GM18861 (cell line): ENCODE results near the gene SLC24A3.

ENCODE experiments used
- ATAC-seq: cut with Tn5 transposase; IDR thresholded peaks from one replicate; pipeline ENCODE4 v1.9.1; 2021; ENCODE audit not compliant: unreplicated experiment

Gene SLC24A3

DNA sequence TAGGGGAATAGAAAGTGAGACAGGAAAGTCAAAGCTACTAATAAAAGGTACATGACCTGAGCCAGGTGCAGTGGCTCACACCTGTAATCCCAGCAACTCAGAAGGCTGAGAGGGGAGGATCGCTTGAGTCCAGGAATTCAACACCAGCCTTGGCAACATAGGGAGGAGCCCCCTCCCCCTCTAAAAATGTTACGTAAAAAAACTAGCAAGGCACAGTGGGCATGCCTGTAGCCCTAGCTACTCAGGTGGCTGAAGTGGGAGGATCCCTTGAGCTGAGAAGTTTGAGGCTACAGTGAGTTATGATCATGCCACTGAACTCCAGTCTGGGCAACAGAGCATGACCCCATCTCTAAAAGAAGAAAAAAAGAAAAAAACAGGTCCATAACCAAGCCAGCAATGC, 359.6 kb downstream of the SLC24A3 start:
- ATAC-seq = no peak

GRCh38 chr20:19577692-19578091, 365.2 kb downstream of the SLC24A3 start:
- ATAC-seq = no peak

GRCh38 chr20:19582782-19583181, 370.3 kb downstream of the SLC24A3 start:
- ATAC-seq = no peak

GRCh38 chr20:19583532-19584175, 371.2 kb downstream of the SLC24A3 start:
- ATAC-seq = no peak

GRCh38 chr20:19588241-19588640, 375.8 kb downstream of the SLC24A3 start:
- no peak for ATAC-seq

- no peak for ATAC-seq
These were observed 376.3 kb downstream of the SLC24A3 start for GRCh38 chr20:19588732-19589131.

GRCh38 chr20:19589787-19590362, 377.4 kb downstream of the SLC24A3 start:
- no peak for ATAC-seq

GRCh38 chr20:19590382-19590781, 377.9 kb downstream of the SLC24A3 start:
- ATAC-seq = no peak

DNA sequence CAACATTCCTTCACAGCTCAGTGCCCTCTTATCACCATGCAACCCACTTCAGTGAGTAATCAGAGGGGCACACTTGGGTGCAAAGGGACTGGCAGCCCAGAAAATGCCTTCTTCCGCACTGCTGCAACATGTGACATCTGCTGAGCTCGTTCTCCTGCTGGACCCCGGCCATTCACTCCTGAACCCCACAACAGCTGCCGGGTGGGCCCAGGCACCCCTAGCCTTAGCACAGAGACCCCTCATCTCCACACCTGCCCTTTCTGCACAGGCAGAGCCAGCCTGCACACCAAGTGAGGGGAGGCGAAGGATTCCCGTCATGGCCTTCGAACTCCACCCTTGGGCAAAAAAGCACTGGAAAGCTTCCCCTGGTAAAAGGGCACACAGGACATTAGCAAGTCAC, 381.3 kb downstream of the SLC24A3 start:
- ATAC-seq = no peak

- no peak for ATAC-seq
These were observed 382.5 kb downstream of the SLC24A3 start for GRCh38 chr20:19594896-19595295.

GRCh38 chr20:19598117-19598850, 385.8 kb downstream of the SLC24A3 start:
- ATAC-seq = no peak

DNA sequence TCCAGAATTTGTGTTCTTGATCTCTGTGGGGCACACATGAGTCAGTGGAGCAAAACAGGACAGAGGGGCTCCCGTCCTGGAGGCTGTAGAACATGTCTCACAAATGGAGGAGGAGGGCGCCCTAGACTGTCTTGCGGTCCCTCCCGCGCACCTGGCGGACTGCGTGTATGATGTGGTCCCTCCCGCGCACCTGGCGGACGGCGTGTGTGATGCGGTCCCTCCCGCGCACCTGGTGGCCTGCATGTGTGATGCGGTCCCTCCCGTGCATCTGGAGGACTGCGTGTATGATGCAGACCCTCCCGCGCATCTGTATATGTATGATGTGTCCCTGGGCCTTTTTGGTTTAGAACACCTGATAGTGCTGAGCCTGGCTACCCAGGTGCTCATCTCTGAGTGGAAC, 386.8 kb downstream of the SLC24A3 start:
- no peak for ATAC-seq

- ATAC-seq = no peak
These were observed 387.6 kb downstream of the SLC24A3 start for GRCh38 chr20:19600042-19600441.

DNA sequence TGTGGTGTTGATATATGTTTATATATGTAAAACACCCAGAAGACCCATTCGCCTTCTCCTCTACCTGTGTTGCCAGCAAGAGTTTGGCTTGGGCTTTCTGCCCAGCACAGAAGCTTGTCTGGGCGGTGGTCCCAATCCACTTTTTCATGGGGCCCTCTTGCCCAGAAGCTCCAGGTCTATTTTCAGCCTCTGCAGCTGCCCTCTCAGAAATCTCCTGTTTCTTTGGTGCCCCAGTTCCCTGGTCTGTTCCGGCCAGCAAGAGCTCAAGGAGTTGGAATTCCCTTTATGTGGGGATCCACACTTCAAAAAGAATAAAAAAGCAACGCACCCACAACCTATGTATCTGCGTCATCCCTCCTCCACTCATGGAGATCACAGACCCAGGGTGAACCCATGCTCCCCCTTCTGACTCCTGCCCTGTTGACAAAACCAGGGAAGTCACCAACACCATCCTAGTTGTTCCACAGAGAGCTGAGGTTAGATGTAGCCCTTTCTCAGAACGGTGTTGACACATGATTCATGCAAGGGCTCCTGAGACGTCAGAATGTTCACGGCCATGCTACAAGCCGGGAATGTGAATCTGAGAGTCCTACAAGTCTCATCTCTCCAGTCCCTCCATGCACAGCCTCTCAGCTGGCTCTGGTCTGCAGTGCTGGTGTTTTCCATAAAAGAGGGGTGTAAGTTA, 388.8 kb downstream of the SLC24A3 start:
- ATAC-seq = no peak

GRCh38 chr20:19602675-19603375, 390.4 kb downstream of the SLC24A3 start:
- ATAC-seq = no peak

DNA sequence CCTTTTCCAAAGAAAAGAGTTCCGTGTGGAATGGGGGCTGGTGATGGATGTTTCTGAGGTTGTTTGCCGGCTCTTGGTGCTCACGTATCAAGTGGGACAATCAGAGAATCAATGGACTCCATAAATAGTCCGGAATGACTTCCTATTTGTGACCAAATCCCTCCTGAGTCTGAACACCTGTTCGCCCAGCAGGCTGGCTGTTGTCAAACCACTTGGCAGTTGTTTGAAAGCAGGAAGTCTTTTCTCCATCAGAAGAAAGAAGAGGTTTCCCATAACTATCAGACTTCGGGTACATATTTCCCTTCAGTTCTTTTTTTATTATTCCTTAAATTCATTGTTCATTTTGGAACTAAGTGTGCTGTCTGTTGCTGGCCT, 390.9 kb downstream of the SLC24A3 start:
- ATAC-seq = no peak

GRCh38 chr20:19605786-19606485, 393.5 kb downstream of the SLC24A3 start:
- no peak for ATAC-seq

GRCh38 chr20:19609642-19610223, 397.3 kb downstream of the SLC24A3 start:
- no peak for ATAC-seq

DNA sequence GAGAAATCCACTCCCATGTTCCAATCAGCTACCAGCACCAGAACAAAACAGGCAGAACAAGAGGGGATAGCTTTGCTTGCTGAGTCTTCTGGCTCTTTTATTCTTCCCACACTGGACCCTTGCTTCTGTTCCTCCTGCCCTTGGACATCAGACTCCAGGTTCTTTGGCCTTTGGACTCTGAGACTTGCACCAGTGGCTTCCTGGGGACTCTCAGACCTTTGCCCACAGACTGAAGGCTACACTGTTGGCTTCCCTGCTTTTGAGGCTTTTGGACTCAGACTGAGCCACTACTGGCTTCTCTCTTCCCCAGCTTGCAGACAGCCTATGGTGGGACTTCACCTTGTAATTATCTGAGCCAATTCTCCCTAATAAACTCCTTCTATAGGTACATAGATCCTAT, 403.2 kb downstream of the SLC24A3 start:
- ATAC-seq = no peak

GRCh38 chr20:19616081-19616480, 403.6 kb downstream of the SLC24A3 start:
- no peak for ATAC-seq
